Naive thymus-derived CD4-positive, alpha-beta T cell (primary cell): ENCODE measurements around the gene VWA1. TPM values are rescaled to one million over a fixed set of nuclear protein-coding genes. Genes with fewer than 3 reads are reported as not detected.

Source experiments
- ATAC-seq: fragments of 150-1000 bp; cut with Tn5 transposase; 2 replicates; pipeline ENCODE4 v1.10.0; 2021; ENCODE audit warnings: mild to moderate bottlenecking, moderate library complexity
- CTCF ChIA-PET: fragments of 350-600 bp; sonication (Branson Sonifier 250); formaldehyde crosslinking; loops from one replicate; lab custom pipeline; 2021; ENCODE audit warnings: antibody characterized with exemption; lab: Charles Lee
- POLR2A ChIA-PET: fragments of 350-600 bp; sonication (Branson Sonifier 250); formaldehyde crosslinking; loops from one replicate; lab custom pipeline; 2021; ENCODE audit warnings: antibody characterized with exemption, inconsistent platforms; lab: Charles Lee
- DNase-seq, 9 donors: peaks; one replicate each; pipeline versions ENCODE4 v3.0.0 to v3.0.0-alpha.2; 2020 to 2022; ENCODE audit warnings: mixed read lengths in 1 of 9
- H3K27ac ChIP-seq: one replicate; pipeline ENCODE4 v1.7.0; 2013; ENCODE audit warnings: mild to moderate bottlenecking, low read depth, low read length, moderate library complexity
- H3K27me3 ChIP-seq, 2 donors: one replicate each; pipeline ENCODE4 v1.7.0; 2013; ENCODE audit warnings: low read length in 2 of 2, mild to moderate bottlenecking in 2 of 2, moderate library complexity in 2 of 2; ENCODE audit not compliant: control insufficient read depth in 2 of 2, insufficient read depth in 2 of 2
- H3K36me3 ChIP-seq, 3 experiments: 1 replicate in 2 of 3; 2 replicates in 1 of 3; pipeline ENCODE4 v1.7.0; 2013; ENCODE audit warnings: low read length in 3 of 3, mild to moderate bottlenecking in 3 of 3, moderate library complexity in 1 of 3; ENCODE audit not compliant: insufficient read depth in 3 of 3, control insufficient read depth in 2 of 3
- H3K4me1 ChIP-seq, 2 donors: one replicate each; pipeline ENCODE4 v1.7.0; 2013; ENCODE audit warnings: low read length in 2 of 2, mild to moderate bottlenecking in 2 of 2, moderate library complexity in 1 of 2; ENCODE audit not compliant: control insufficient read depth in 2 of 2, insufficient read depth in 2 of 2
- H3K4me3 ChIP-seq: 2 replicates; pipeline ENCODE4 v1.7.0; 2013; ENCODE audit warnings: mild to moderate bottlenecking, low read length
- H3K9me3 ChIP-seq, 3 experiments: 1 replicate in 2 of 3; 2 replicates in 1 of 3; pipeline ENCODE4 v1.7.0; 2013; ENCODE audit warnings: low read length in 3 of 3; ENCODE audit not compliant: control insufficient read depth in 2 of 3
- H3K27ac Mint-ChIP-seq, 9 donors: one replicate each; pipeline ENCODE4 v1.8.0; 2020 to 2022; ENCODE audit warnings: mixed read lengths in 9 of 9, mild to moderate bottlenecking in 8 of 9, moderate library complexity in 5 of 9, inconsistent platforms in 2 of 9
- H3K27me3 Mint-ChIP-seq, 5 donors: one replicate each; pipeline ENCODE4 v1.8.0; 2021 to 2022; ENCODE audit warnings: mixed read lengths in 5 of 5, mild to moderate bottlenecking in 1 of 5
- H3K36me3 Mint-ChIP-seq, 5 donors: one replicate each; pipeline ENCODE4 v1.8.0; 2020 to 2022; ENCODE audit warnings: mixed read lengths in 5 of 5, mild to moderate bottlenecking in 3 of 5, inconsistent platforms in 1 of 5
- H3K4me1 Mint-ChIP-seq, 7 donors: one replicate each; pipeline ENCODE4 v1.8.0; 2020 to 2022; ENCODE audit warnings: mixed read lengths in 7 of 7, mild to moderate bottlenecking in 3 of 7, inconsistent platforms in 1 of 7
- H3K4me3 Mint-ChIP-seq, 10 donors: one replicate each; pipeline ENCODE4 v1.8.0; 2020 to 2022; ENCODE audit warnings: mild to moderate bottlenecking in 10 of 10, mixed read lengths in 10 of 10, moderate library complexity in 6 of 10, inconsistent platforms in 2 of 10
- H3K9me3 Mint-ChIP-seq, 11 donors: one replicate each; pipeline ENCODE4 v1.8.0; 2020 to 2022; ENCODE audit warnings: mixed read lengths in 11 of 11, mild to moderate bottlenecking in 4 of 11, inconsistent platforms in 1 of 11, moderate library complexity in 1 of 11
- intact Hi-C, 2 donors: fragments of 100-400 bp; cut with micrococcal nuclease; formaldehyde crosslinking; loops; one replicate each; pipeline ENCODE4 v1.15.1; 2023
- polyA plus RNA-seq, 2 donors: library from polyadenylated mRNA; unstranded; fragments of 300-500 nt; fragmentation: Illumina TruSeq; gene quantifications; one replicate each; pipeline ENCODE4 v1.2.3, GENCODE V29; 2021
- total RNA-seq, 6 experiments: library from RNA in 5 of 6; stranded (reverse) in 5 of 6; gene quantifications; 1 replicate in 5 of 6; 2 replicates in 1 of 6; pipeline ENCODE4 v1.2.3 and lab custom pipeline; 2021 to 2026

The VWA1 gene
- total and polyA plus RNA-seq, 7 experiments from 2014 or later = 0.15 to 1.2 TPM; not detected in 5

- H3K27ac ChIP-seq = no peak overlapping the region
- H3K27ac Mint-ChIP-seq = no peak overlapping the region
- ChIA-PET CTCF (no interaction called here), POLR2A (no interaction called here)
- DNase-seq (no peak), ATAC-seq (no peak)
- H3K4me1 ChIP-seq = peaks cover 0 to 13% of the 10 kb centered on the region in 2 donors
- no peak overlapping the region for H3K4me3 ChIP-seq
- H3K27me3 Mint-ChIP-seq = peaks cover 18 to 24% (median 21%) of the 10 kb centered on the region in 5 donors
- intact Hi-C loops = no loop called here
- no peaks in the 10 kb centered on the region for H3K36me3 Mint-ChIP-seq
- H3K4me3 Mint-ChIP-seq = no peak overlapping the region
- H3K4me1 Mint-ChIP-seq = peaks cover 0 to 20% (median 8%) of the 10 kb centered on the region in 7 donors
- no peaks in the 10 kb centered on the region for H3K9me3 ChIP-seq
- H3K27me3 ChIP-seq = peaks cover 0 to 28% of the 10 kb centered on the region in 2 donors
- H3K9me3 Mint-ChIP-seq = peaks cover 0 to 4% (median 0%) of the 10 kb centered on the region in 11 donors
- no peaks in the 10 kb centered on the region for H3K36me3 ChIP-seq
These were observed 2.3 kb upstream of the VWA1 start for GRCh38 chr1:1432951-1433803.

- Mint-ChIP-seq H3K4me1 (peaks cover 0 to 15% (median 5%) of the 10 kb centered on the region in 7 donors), H3K4me3 (peak overlapping the region in 1 of 10 donors; percentile 80), H3K27ac (no peak overlapping the region), H3K36me3 (no peaks in the 10 kb centered on the region), H3K27me3 (peaks cover 14 to 20% (median 15%) of the 10 kb centered on the region in 5 donors), H3K9me3 (no peaks in the 10 kb centered on the region)
- no peaks in the 10 kb centered on the region for H3K9me3 ChIP-seq
- ATAC-seq (no peak), DNase-seq (peak in 1 of 9 donors; percentile 68)
- no peaks in the 10 kb centered on the region for H3K36me3 ChIP-seq
- intact Hi-C loops = no loop called here
- no peak overlapping the region for H3K4me3 ChIP-seq
- ChIA-PET POLR2A (no interaction called here), CTCF (no interaction called here)
- no peak overlapping the region for H3K27ac ChIP-seq
- peaks cover 0 to 28% of the 10 kb centered on the region in 2 donors for H3K27me3 ChIP-seq
- peaks cover 0 to 13% of the 10 kb centered on the region in 2 donors for H3K4me1 ChIP-seq
These were observed 1.7 kb upstream of the VWA1 start for GRCh38 chr1:1433804-1434130.

- H3K4me1 Mint-ChIP-seq = peaks cover 0 to 15% (median 5%) of the 10 kb centered on the region in 7 donors
- H3K4me3 Mint-ChIP-seq = peak overlapping the region in 2 of 10 donors; percentile 63 to 80
- peaks cover 0 to 13% of the 10 kb centered on the region in 2 donors for H3K4me1 ChIP-seq
- ATAC-seq (no peak), DNase-seq (no peak)
- ChIA-PET POLR2A (no interaction called here), CTCF (no interaction called here)
- H3K36me3 Mint-ChIP-seq = no peaks in the 10 kb centered on the region
- H3K27me3 ChIP-seq = peaks cover 0 to 28% of the 10 kb centered on the region in 2 donors
- H3K36me3 ChIP-seq = no peaks in the 10 kb centered on the region
- no peaks in the 10 kb centered on the region for H3K9me3 Mint-ChIP-seq
- intact Hi-C loops = no loop called here
- no peaks in the 10 kb centered on the region for H3K9me3 ChIP-seq
- peaks cover 13 to 20% (median 14%) of the 10 kb centered on the region in 5 donors for H3K27me3 Mint-ChIP-seq
- H3K27ac ChIP-seq = no peak overlapping the region
- no peak overlapping the region for H3K4me3 ChIP-seq
- H3K27ac Mint-ChIP-seq = no peak overlapping the region
These were observed 1.2 kb upstream of the VWA1 start for GRCh38 chr1:1434131-1434823.

- H3K27ac Mint-ChIP-seq = no peak overlapping the region
- ChIA-PET CTCF (no interaction called here), POLR2A (no interaction called here)
- ATAC-seq (no peak), DNase-seq (no peak)
- intact Hi-C loops = no loop called here
- Histone ChIP-seq H3K9me3 (no peaks in the 10 kb centered on the region), H3K4me1 (peaks cover 0 to 13% of the 10 kb centered on the region in 2 donors), H3K4me3 (no peak overlapping the region), H3K27ac (no peak overlapping the region), H3K36me3 (no peaks in the 10 kb centered on the region), H3K27me3 (peaks cover 0 to 28% of the 10 kb centered on the region in 2 donors)
- H3K4me3 Mint-ChIP-seq = peak overlapping the region in 8 of 10 donors; percentile 25 to 80 (median 46)
- H3K36me3 Mint-ChIP-seq = no peaks in the 10 kb centered on the region
- peaks cover 0 to 10% (median 5%) of the 10 kb centered on the region in 7 donors for H3K4me1 Mint-ChIP-seq
- H3K27me3 Mint-ChIP-seq = peaks cover 8 to 19% (median 10%) of the 10 kb centered on the region in 5 donors
- no peaks in the 10 kb centered on the region for H3K9me3 Mint-ChIP-seq
These were observed 725 bp upstream of the VWA1 start for GRCh38 chr1:1434824-1435105.

GRCh38 chr1:1435911-1436629 is 580 bp downstream of the VWA1 start:
- Mint-ChIP-seq H3K27ac (no peak overlapping the region), H3K4me3 (peak overlapping the region in 8 of 10 donors; percentile 44 to 71 (median 65)), H3K36me3 (no peaks in the 10 kb centered on the region), H3K9me3 (no peaks in the 10 kb centered on the region), H3K27me3 (peaks cover 4 to 15% (median 7%) of the 10 kb centered on the region in 5 donors), H3K4me1 (peaks cover 0 to 10% (median 5%) of the 10 kb centered on the region in 7 donors)
- Histone ChIP-seq H3K4me1 (peaks cover 0 to 13% of the 10 kb centered on the region in 2 donors), H3K27me3 (peaks cover 0 to 28% of the 10 kb centered on the region in 2 donors), H3K36me3 (no peaks in the 10 kb centered on the region), H3K9me3 (no peaks in the 10 kb centered on the region), H3K4me3 (no peak overlapping the region), H3K27ac (no peak overlapping the region)
- CTCF ChIA-PET = no interaction called here
- POLR2A ChIA-PET = no interaction called here
- DNase-seq (no peak), ATAC-seq (no peak)
- intact Hi-C loops = no loop called here

GRCh38 chr1:1436630-1437032 is 1.1 kb downstream of the VWA1 start:
- Mint-ChIP-seq H3K27ac (no peak overlapping the region), H3K4me1 (peaks cover 0 to 10% (median 5%) of the 10 kb centered on the region in 7 donors), H3K9me3 (no peaks in the 10 kb centered on the region), H3K27me3 (peaks cover 4 to 12% (median 7%) of the 10 kb centered on the region in 5 donors), H3K4me3 (peak overlapping the region in 7 of 10 donors; percentile 44 to 71 (median 65)), H3K36me3 (no peaks in the 10 kb centered on the region)
- intact Hi-C loops = no loop called here
- DNase-seq = no peak
- H3K36me3 ChIP-seq = no peaks in the 10 kb centered on the region
- no peak for ATAC-seq
- POLR2A ChIA-PET = no interaction called here
- no peak overlapping the region for H3K27ac ChIP-seq
- H3K9me3 ChIP-seq = no peaks in the 10 kb centered on the region
- CTCF ChIA-PET = no interaction called here
- peaks cover 0 to 28% of the 10 kb centered on the region in 2 donors for H3K27me3 ChIP-seq
- peaks cover 0 to 13% of the 10 kb centered on the region in 2 donors for H3K4me1 ChIP-seq
- H3K4me3 ChIP-seq = no peak overlapping the region
